GM19395 (cell line): ENCODE results near the gene SLC25A21.

Source experiments
- ATAC-seq: cut with Tn5 transposase; IDR thresholded peaks from one replicate; pipeline ENCODE4 v1.9.1; 2021; ENCODE audit warnings: mild to moderate bottlenecking, moderate library complexity; ENCODE audit not compliant: unreplicated experiment

SLC25A21 gene

GRCh38 chr14:36657399-36658122, 514.8 kb downstream of the SLC25A21 start:
- no peak for ATAC-seq

GRCh38 chr14:36656687-36657398, 515.6 kb downstream of the SLC25A21 start:
- ATAC-seq: no peak

GRCh38 chr14:36655963-36656686, 516.3 kb downstream of the SLC25A21 start:
- peak; percentile 47 for ATAC-seq

- no peak for ATAC-seq
Observed at GRCh38 chr14:36655571-36655962, 516.8 kb downstream of the SLC25A21 start.

- no peak for ATAC-seq
Observed at GRCh38 chr14:36654794-36655381, 517.5 kb downstream of the SLC25A21 start.

GRCh38 chr14:36653962-36654793, 518.2 kb downstream of the SLC25A21 start:
- no peak for ATAC-seq

- ATAC-seq: no peak
Observed at GRCh38 chr14:36653413-36653812, 519.0 kb downstream of the SLC25A21 start.

GRCh38 chr14:36652542-36653201, 519.7 kb downstream of the SLC25A21 start:
- no peak for ATAC-seq

- ATAC-seq: no peak
Observed at GRCh38 chr14:36649872-36650650, 522.3 kb downstream of the SLC25A21 start.

- ATAC-seq: no peak
Observed at GRCh38 chr14:36647824-36648753, 524.3 kb downstream of the SLC25A21 start.

GRCh38 chr14:36647417-36647823, 525.0 kb downstream of the SLC25A21 start:
- ATAC-seq: no peak

GRCh38 chr14:36646664-36647416, 525.6 kb downstream of the SLC25A21 start:
- ATAC-seq: no peak

- no peak for ATAC-seq
Observed at GRCh38 chr14:36633580-36633979, 538.8 kb downstream of the SLC25A21 start.
